GM18511 (cell line): ENCODE measurements around the gene SLC30A5.

ENCODE experiments used
- ATAC-seq: cut with Tn5 transposase; IDR thresholded peaks from one replicate; pipeline ENCODE4 v1.9.1; 2021; ENCODE audit warnings: mild to moderate bottlenecking, moderate library complexity; ENCODE audit not compliant: unreplicated experiment

The SLC30A5 gene

DNA sequence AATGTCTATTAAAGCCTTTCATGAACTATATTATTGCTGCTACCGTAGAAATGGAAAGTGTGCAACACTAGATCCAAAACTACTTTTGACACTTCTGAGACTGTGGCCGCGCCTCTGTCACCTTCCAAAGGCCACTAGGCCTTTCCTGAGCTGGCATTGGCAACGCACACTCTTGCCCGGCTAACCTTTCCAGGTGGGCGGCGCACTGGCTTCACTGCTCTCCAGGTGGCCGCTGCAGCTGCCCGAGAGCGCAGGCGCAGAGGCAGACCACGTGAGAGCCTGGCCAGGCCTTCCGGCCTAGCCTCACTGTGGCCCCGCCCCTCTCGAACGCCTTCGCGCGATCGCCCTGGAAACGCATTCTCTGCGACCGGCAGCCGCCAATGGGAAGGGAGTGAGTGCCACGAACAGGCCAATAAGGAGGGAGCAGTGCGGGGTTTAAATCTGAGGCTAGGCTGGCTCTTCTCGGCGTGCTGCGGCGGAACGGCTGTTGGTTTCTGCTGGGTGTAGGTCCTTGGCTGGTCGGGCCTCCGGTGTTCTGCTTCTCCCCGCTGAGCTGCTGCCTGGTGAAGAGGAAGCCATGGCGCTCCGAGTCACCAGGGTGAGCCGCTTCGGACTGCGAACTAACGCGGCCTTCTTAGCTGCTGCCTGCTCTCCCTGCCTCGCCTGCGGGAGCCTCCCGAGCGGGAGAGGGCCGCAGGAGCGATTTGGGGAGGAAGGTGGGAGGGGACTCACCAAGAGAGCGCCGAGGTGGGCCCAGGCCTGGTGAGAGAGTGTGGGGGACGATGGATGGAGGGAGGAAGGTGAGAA lies 73.1 kb downstream of the SLC30A5 start, which contains the start of gene CCNB1:
TSS of gene CCNB1 (plus strand) at position 465 of the 807 bp plus-strand sequence. CDS start at position 578, 113 bp downstream.
- ATAC-seq, result peak; percentile 100

DNA sequence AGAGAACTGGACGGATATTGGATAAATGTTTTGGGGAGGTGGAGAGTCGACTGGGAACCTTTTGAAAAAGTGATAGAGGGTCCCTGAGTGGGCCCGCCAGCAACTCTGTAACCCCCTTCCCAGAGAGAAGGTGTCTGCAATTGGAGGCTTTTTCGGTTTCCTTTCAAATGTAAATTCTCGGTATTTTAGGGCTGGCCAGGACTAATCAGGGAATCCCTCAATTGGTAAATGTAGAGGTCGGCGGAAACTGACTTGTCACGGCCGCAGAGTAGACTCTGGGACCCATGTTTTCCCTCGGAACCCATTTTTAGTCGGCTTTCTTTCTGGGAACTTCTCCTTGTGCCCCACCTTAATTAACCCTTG lies 73.7 kb downstream of the SLC30A5 start:
- no peak for ATAC-seq

DNA sequence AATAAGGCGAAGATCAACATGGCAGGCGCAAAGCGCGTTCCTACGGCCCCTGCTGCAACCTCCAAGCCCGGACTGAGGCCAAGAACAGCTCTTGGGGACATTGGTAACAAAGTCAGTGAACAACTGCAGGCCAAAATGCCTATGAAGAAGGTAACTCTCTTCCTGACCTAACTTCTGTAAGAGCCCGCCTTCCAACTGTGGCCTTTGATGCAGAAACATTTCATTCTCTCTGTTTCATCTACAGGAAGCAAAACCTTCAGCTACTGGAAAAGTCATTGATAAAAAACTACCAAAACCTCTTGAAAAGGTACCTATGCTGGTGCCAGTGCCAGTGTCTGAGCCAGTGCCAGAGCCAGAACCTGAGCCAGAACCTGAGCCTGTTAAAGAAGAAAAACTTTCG lies 74.1 kb downstream of the SLC30A5 start:
- ATAC-seq, result no peak

DNA sequence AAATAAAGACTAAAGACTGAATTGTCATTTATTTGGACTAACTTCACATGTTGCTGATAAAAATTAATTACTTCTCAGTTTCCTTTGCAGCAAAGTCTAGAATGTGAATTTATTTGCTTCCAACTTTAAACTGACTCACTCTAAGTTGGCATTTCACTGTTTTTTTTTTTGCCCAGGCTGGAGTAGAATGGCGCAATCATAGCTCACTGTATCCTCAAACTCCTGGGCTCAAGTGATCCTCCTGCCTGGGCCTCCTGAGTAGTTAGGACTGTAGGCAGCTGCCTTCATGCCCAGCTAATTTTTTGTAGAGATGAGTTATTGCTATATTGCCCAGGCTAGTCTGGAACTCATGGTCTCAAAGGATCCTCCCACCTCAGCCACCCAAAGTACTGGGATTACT lies 76.7 kb downstream of the SLC30A5 start:
- ATAC-seq, result no peak

DNA sequence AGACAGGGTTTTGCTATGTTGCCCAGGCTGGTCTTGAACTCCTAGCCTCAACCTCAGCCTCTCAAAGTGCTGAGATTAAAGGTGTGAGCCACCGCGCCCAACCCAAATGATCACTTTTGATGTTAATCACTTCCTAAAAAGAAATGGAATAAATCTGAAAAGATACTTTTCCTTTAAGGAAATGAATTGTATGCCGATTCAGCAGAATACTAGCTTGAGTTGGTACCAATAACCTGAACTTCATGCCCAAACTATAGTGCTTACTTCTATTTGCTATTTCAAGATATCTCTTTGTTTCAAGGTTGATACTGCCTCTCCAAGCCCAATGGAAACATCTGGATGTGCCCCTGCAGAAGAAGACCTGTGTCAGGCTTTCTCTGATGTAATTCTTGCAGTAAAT lies 77.2 kb downstream of the SLC30A5 start:
- ATAC-seq, result no peak
